ENCODE data around the gene MAN1A2. TPM values are rescaled to one million over a fixed set of nuclear protein-coding genes. Genes with fewer than 3 reads are reported as not detected.

Gene MAN1A2
- total RNA-seq, 6 experiments from 2014 or later = 24.6 to 39.2 (median 31.2) TPM

GRCh38 chr1:117574161-117574835 is 207.0 kb downstream of the MAN1A2 start:
- DNase-seq (peak in 1 of 3 donors; percentile 22), ATAC-seq (no peak)
- Histone ChIP-seq H3K4me3 (no peak overlapping the region), H3K4me1 (no peaks in the 10 kb centered on the region), H3K27ac (no peak overlapping the region), H3K36me3 (no peaks in the 10 kb centered on the region), H3K9me3 (no peaks in the 10 kb centered on the region), H3K27me3 (no peaks in the 10 kb centered on the region)
- no peak for TF ChIP-seq CTCF (IDR thresholded peaks at IDR 0.05)
- no peak for TF ChIP-seq POLR2A (IDR thresholded peaks at IDR 0.05)
- intact Hi-C loops (cut with DNase I) = no loop called here
- 87% methylated on average over 5 of the region's 5 CpGs for WGBS (ENCODE audit: insufficient coverage, low coverage, low lambda C conversion rate, missing lambda C conversion rate)

- Histone ChIP-seq H3K9me3 (no peaks in the 10 kb centered on the region), H3K27me3 (no peaks in the 10 kb centered on the region), H3K36me3 (no peaks in the 10 kb centered on the region), H3K4me3 (no peak overlapping the region), H3K4me1 (no peaks in the 10 kb centered on the region), H3K27ac (no peak overlapping the region)
- intact Hi-C loops (cut with DNase I) = no loop called here
- TF ChIP-seq CTCF (IDR thresholded peaks at IDR 0.05) (no peak), POLR2A (IDR thresholded peaks at IDR 0.05) (no peak)
- ATAC-seq (no peak), DNase-seq (peak in 1 of 3 donors; percentile 23)
- WGBS (ENCODE audit: insufficient coverage, low coverage, low lambda C conversion rate, missing lambda C conversion rate) = 77% methylated on average over 7 of the region's 8 CpGs
These were observed 208.5 kb downstream of the MAN1A2 start for GRCh38 chr1:117575586-117576225.

GRCh38 chr1:117576236-117576635 is 209.0 kb downstream of the MAN1A2 start:
- Histone ChIP-seq H3K27ac (no peak overlapping the region), H3K36me3 (no peaks in the 10 kb centered on the region), H3K4me1 (no peaks in the 10 kb centered on the region), H3K9me3 (no peaks in the 10 kb centered on the region), H3K27me3 (no peaks in the 10 kb centered on the region), H3K4me3 (no peak overlapping the region)
- ATAC-seq (no peak), DNase-seq (peak in 1 of 3 donors; percentile 25)
- intact Hi-C loops (cut with DNase I) = no loop called here
- WGBS (ENCODE audit: insufficient coverage, low coverage, low lambda C conversion rate, missing lambda C conversion rate) = 100% methylated on average over 1 of the region's 3 CpGs
- TF ChIP-seq CTCF (IDR thresholded peaks at IDR 0.05) = no peak
- TF ChIP-seq POLR2A (IDR thresholded peaks at IDR 0.05) = no peak

- no peak for DNase-seq
- no peak overlapping the region for H3K27ac ChIP-seq
- TF ChIP-seq POLR2A (IDR thresholded peaks at IDR 0.05) (no peak), CTCF (IDR thresholded peaks at IDR 0.05) (no peak)
These were observed 210.1 kb downstream of the MAN1A2 start for GRCh38 chr1:117577191-117577885.

More at GRCh38 chr1:117577191-117577885, 210.1 kb downstream of the MAN1A2 start:
- Histone ChIP-seq H3K9me3 (no peaks in the 10 kb centered on the region), H3K4me1 (no peaks in the 10 kb centered on the region), H3K27me3 (no peaks in the 10 kb centered on the region), H3K4me3 (no peak overlapping the region), H3K36me3 (no peaks in the 10 kb centered on the region)
- intact Hi-C loops (cut with DNase I) = no loop called here
- 60% methylated on average over 1 of the region's 2 CpGs for WGBS (ENCODE audit: insufficient coverage, low coverage, low lambda C conversion rate, missing lambda C conversion rate)
- ATAC-seq = no peak
